Activated naive CD8-positive, alpha-beta T cell (primary cell): ENCODE measurements around the gene MYO7A.

Source experiments
- H3K27ac Mint-ChIP-seq: one replicate; pipeline ENCODE4 v1.8.0; 2021; ENCODE audit warnings: mixed read lengths
- H3K27me3 Mint-ChIP-seq: one replicate; pipeline ENCODE4 v1.8.0; 2021; ENCODE audit warnings: mixed read lengths
- H3K36me3 Mint-ChIP-seq: one replicate; pipeline ENCODE4 v1.8.0; 2021; ENCODE audit warnings: mixed read lengths
- H3K4me1 Mint-ChIP-seq: one replicate; pipeline ENCODE4 v1.8.0; 2021; ENCODE audit warnings: low read depth, mixed read lengths
- H3K4me3 Mint-ChIP-seq: one replicate; pipeline ENCODE4 v1.8.0; 2021; ENCODE audit warnings: mild to moderate bottlenecking, mixed read lengths
- H3K9me3 Mint-ChIP-seq: one replicate; pipeline ENCODE4 v1.8.0; 2021; ENCODE audit warnings: low read depth, mixed read lengths

The MYO7A gene

DNA sequence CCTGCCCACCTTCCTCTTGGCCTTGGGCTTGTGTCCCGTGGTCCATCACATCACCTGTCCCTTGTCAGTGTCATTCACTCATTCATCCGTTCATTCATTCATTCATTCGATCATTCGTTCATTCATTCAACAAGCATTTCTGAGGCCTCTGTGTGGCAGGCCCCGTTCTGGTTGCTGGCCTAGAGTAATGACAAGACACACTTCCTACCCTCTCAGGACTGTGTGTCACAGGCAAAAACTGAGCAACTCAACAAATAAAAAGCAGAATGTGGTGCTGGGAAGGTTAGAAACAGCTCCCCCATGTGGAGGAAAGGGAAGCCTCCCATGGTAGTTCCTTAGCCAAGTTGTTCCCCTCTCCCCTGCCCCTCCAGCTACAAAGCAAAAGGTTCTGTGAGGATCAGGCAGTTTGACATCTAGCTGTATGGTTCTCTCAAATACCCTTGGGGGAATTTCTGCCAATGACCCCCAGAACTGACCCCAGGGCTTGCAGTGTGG is 27.0 kb upstream of the MYO7A start:
- H3K4me1 Mint-ChIP-seq, result peaks cover 4% of the 10 kb centered on the region
- H3K9me3 Mint-ChIP-seq, result no peaks in the 10 kb centered on the region
- no peaks in the 10 kb centered on the region for H3K27me3 Mint-ChIP-seq
- H3K36me3 Mint-ChIP-seq, result peaks cover 5% of the 10 kb centered on the region
- no peak overlapping the region for H3K27ac Mint-ChIP-seq
- H3K4me3 Mint-ChIP-seq, result no peak overlapping the region

DNA sequence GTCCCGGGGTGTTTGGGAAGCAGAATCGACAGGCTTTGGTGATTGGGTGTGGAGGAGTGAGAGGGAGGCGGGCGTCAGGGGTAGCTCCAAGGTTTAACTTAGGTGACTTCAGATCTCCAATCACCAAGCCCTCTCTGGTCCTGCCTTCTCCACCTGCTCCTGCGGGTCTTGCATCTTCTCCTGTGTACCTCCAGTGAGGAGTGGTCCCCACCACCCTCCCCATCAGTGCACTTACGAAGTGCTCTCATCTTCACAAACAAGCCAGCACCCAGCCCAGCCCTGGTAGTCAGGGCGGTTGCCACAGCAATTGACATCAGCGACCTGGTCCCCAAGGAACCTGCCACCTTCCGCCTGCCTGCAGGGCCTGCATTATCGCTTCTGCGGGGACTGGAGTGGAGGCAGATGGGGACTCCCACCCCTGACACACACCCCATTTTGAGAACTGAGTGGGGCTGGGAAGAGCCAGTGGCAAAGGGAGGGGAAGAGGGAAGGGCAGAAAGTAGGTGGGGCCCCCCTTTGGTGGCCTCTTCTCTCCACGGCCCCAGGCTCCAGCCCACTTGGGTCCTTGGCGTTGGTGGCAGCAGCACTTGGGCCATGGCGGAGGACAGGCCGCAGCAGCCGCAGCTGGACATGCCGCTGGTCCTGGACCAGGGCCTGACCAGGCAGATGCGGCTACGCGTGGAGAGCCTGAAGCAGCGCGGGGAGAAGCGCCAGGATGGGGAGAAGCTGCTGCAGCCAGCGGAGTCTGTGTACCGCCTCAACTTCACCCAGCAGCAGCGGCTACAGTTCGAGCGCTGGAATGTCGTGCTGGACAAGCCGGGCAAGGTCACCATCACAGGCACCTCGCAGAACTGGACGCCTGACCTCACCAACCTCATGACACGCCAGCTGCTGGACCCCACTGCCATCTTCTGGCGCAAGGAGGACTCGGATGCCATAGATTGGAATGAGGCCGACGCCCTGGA is 25.5 kb upstream of the MYO7A start, which contains the start of gene OMP:
Gene OMP, plus strand, starts transcription at position 595 of the 965 bp plus-strand sequence. Its CDS starts 0 bp downstream, at position 595.
- H3K4me1 Mint-ChIP-seq, result peaks cover 4% of the 10 kb centered on the region
- H3K36me3 Mint-ChIP-seq, result peaks cover 5% of the 10 kb centered on the region
- H3K27me3 Mint-ChIP-seq, result no peaks in the 10 kb centered on the region
- H3K27ac Mint-ChIP-seq, result no peak within 1 kb of the TSS
- H3K9me3 Mint-ChIP-seq, result no peaks in the 10 kb centered on the region
- H3K4me3 Mint-ChIP-seq, result no peak within 1 kb of the TSS

DNA sequence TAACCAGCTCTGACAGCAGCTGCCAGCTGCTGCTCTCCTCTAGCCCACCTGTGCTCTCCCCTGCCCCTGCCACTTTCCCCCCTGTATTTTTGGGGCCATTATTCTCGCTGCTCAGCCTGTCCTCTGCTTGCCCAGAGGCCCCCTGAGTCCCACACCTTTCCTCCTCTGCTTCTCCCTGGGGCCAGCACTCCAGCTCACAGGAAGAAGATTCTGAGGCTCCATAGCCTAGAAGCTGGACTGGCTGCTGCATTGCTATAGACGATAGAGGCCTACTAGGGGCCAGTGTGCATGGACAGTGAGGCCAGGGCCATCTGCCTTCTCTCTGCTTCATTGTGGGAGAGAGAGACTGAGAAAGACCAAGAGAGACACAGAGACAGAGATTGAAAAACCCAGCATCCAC is 24.7 kb upstream of the MYO7A start:
- no peaks in the 10 kb centered on the region for H3K27me3 Mint-ChIP-seq
- H3K9me3 Mint-ChIP-seq, result no peaks in the 10 kb centered on the region
- H3K27ac Mint-ChIP-seq, result no peak overlapping the region
- H3K36me3 Mint-ChIP-seq, result peaks cover 5% of the 10 kb centered on the region
- H3K4me1 Mint-ChIP-seq, result peaks cover 4% of the 10 kb centered on the region
- no peak overlapping the region for H3K4me3 Mint-ChIP-seq

- H3K27ac Mint-ChIP-seq, result no peak overlapping the region
Observed at GRCh38 chr11:77104727-77105126, 23.3 kb upstream of the MYO7A start.

GRCh38 chr11:77106321-77106720 is 21.7 kb upstream of the MYO7A start:
- Mint-ChIP-seq H3K27ac (no peak overlapping the region), H3K4me1 (no peaks in the 10 kb centered on the region), H3K36me3 (no peaks in the 10 kb centered on the region), H3K9me3 (no peaks in the 10 kb centered on the region), H3K4me3 (no peak overlapping the region), H3K27me3 (no peaks in the 10 kb centered on the region)

More at GRCh38 chr11:77104727-77105126, 23.3 kb upstream of the MYO7A start:
- Mint-ChIP-seq H3K4me3 (no peak overlapping the region), H3K36me3 (peaks cover 5% of the 10 kb centered on the region), H3K4me1 (peaks cover 4% of the 10 kb centered on the region), H3K9me3 (no peaks in the 10 kb centered on the region), H3K27me3 (no peaks in the 10 kb centered on the region)

GRCh38 chr11:77106759-77107158 is 21.3 kb upstream of the MYO7A start:
- Mint-ChIP-seq H3K27ac (no peak overlapping the region), H3K9me3 (no peaks in the 10 kb centered on the region), H3K4me3 (no peak overlapping the region), H3K4me1 (no peaks in the 10 kb centered on the region), H3K36me3 (no peaks in the 10 kb centered on the region), H3K27me3 (no peaks in the 10 kb centered on the region)

DNA sequence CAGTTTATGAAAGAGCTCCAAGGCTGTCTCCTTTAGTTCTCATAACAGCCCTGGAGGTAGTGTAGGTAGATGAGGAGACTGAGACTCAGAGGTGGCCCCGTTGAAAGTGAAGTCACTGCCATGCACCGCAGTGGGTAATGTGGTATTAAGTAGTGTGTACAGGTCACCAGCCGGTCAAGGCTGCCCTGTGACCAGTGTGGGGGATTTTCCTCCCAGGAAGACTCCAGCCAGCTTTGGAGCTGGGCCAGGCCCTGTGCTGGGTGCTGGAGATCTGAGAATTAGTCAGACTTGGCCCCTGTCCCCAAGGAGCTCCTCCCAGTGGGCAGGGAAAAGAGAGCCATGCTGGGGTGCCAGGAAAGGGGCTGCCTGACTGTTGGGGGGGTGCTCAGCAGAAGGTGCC is 20.1 kb upstream of the MYO7A start:
- Mint-ChIP-seq H3K9me3 (no peaks in the 10 kb centered on the region), H3K4me3 (no peak overlapping the region), H3K27me3 (no peaks in the 10 kb centered on the region), H3K27ac (no peak overlapping the region), H3K4me1 (no peaks in the 10 kb centered on the region), H3K36me3 (no peaks in the 10 kb centered on the region)

DNA sequence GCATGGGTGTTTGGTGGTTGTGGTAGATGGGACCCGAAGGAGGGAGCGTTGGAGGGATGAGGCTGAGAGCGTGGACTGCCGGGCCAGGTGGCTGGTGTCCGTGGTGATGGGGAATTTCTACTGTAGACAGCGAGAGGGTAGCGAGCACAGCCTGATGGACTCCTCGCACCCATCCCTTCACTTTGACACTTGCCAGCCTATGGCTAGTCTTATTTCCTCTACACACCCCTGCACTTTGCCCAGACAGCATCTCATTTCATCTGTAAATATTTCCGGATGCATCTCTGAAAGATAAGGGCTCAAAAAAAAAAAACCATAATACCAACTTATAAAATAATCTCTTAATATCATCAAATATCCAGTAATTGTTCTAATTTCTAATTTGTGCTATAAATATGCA is 19.6 kb upstream of the MYO7A start:
- no peak overlapping the region for H3K4me3 Mint-ChIP-seq
- no peaks in the 10 kb centered on the region for H3K27me3 Mint-ChIP-seq
- no peaks in the 10 kb centered on the region for H3K4me1 Mint-ChIP-seq
- H3K27ac Mint-ChIP-seq, result no peak overlapping the region
- H3K9me3 Mint-ChIP-seq, result no peaks in the 10 kb centered on the region
- H3K36me3 Mint-ChIP-seq, result no peaks in the 10 kb centered on the region

- H3K9me3 Mint-ChIP-seq, result no peaks in the 10 kb centered on the region
- no peaks in the 10 kb centered on the region for H3K36me3 Mint-ChIP-seq
- no peak overlapping the region for H3K27ac Mint-ChIP-seq
- no peaks in the 10 kb centered on the region for H3K27me3 Mint-ChIP-seq
- H3K4me3 Mint-ChIP-seq, result no peak overlapping the region
- no peaks in the 10 kb centered on the region for H3K4me1 Mint-ChIP-seq
Observed at GRCh38 chr11:77109236-77110019, 18.6 kb upstream of the MYO7A start.

GRCh38 chr11:77110836-77111235 is 17.2 kb upstream of the MYO7A start:
- H3K27ac Mint-ChIP-seq, result no peak overlapping the region
- H3K4me3 Mint-ChIP-seq, result no peak overlapping the region
- no peaks in the 10 kb centered on the region for H3K9me3 Mint-ChIP-seq
- no peaks in the 10 kb centered on the region for H3K36me3 Mint-ChIP-seq
- no peaks in the 10 kb centered on the region for H3K27me3 Mint-ChIP-seq
- H3K4me1 Mint-ChIP-seq, result no peaks in the 10 kb centered on the region

DNA sequence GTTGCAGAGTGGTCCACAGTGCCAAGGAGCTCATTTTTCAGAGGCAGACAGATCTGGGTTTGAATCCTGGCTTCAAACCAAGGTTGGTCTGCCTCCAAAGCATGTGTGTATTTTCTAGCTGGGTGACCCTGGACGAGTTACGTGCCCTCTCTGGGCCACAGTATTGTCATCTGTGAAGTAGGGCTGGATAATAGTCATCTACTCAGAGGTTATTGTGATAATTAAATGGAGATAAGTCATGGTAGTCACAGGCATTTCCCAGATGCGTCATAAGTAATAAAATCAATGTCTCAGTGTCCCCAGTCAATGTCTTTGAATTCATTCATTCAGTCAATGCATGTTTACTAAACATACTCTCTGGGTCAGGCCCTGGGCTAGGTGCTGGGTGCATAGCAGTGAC is 16.8 kb upstream of the MYO7A start:
- no peak overlapping the region for H3K4me3 Mint-ChIP-seq
- H3K27me3 Mint-ChIP-seq, result no peaks in the 10 kb centered on the region
- H3K27ac Mint-ChIP-seq, result no peak overlapping the region
- H3K36me3 Mint-ChIP-seq, result no peaks in the 10 kb centered on the region
- no peaks in the 10 kb centered on the region for H3K4me1 Mint-ChIP-seq
- H3K9me3 Mint-ChIP-seq, result no peaks in the 10 kb centered on the region

DNA sequence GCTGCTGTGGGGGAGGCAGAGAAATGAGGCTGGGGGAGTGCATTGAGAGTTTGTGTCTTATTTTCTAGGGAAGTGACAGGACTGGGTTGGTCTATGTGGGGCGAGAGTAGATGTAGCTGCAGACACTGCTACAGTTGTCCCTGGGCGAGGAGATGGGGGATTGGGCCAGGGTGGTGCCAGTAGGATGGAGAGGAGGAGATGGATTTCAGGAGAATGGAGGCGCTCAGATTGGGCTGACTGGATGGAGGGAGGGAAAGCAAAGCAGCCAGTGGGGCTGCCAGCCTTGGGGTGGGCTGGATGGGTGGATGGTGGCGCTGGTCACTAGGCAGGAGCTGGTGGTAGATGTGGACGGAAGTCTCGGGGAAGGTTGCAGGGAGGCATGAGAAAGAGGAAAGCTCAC is 16.1 kb upstream of the MYO7A start:
- Mint-ChIP-seq H3K27me3 (no peaks in the 10 kb centered on the region), H3K4me3 (no peak overlapping the region), H3K36me3 (no peaks in the 10 kb centered on the region), H3K27ac (no peak overlapping the region), H3K9me3 (no peaks in the 10 kb centered on the region), H3K4me1 (no peaks in the 10 kb centered on the region)

DNA sequence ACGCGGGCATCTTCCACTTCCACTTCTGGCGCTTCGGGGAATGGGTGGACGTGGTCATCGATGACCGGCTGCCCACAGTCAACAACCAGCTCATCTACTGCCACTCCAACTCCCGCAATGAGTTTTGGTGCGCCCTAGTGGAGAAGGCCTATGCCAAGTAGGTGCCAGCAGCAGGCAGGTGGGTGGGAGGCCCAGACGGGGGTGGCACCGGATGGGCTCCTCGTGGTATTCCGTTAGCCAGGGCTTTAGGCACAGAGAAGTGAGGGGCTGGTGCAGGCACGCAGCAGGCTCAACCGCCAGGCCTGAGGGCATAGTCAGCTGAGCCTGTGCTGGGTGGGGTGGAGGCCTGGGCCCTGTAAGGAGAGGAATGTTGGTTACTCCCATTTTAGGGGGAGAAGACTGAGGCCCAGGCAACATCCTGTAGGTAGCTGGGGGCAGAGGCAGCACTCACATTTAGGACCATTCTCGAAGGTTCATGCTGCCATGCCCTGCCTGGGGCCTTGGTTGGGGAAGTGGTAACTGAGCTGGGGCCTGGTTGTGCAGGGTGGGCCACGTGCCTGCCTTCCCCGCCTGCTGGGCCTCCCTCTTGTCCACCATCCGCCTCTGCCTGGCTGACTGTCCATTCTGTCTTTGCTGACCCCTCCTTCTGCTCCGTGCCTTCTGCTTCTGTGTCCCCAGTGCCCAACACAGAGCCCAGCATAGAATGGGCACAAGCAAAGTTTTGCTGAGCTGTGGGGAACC is 15.2 kb upstream of the MYO7A start:
- Mint-ChIP-seq H3K27me3 (no peaks in the 10 kb centered on the region), H3K4me1 (no peaks in the 10 kb centered on the region), H3K27ac (no peak overlapping the region), H3K4me3 (no peak overlapping the region), H3K36me3 (no peaks in the 10 kb centered on the region), H3K9me3 (no peaks in the 10 kb centered on the region)

DNA sequence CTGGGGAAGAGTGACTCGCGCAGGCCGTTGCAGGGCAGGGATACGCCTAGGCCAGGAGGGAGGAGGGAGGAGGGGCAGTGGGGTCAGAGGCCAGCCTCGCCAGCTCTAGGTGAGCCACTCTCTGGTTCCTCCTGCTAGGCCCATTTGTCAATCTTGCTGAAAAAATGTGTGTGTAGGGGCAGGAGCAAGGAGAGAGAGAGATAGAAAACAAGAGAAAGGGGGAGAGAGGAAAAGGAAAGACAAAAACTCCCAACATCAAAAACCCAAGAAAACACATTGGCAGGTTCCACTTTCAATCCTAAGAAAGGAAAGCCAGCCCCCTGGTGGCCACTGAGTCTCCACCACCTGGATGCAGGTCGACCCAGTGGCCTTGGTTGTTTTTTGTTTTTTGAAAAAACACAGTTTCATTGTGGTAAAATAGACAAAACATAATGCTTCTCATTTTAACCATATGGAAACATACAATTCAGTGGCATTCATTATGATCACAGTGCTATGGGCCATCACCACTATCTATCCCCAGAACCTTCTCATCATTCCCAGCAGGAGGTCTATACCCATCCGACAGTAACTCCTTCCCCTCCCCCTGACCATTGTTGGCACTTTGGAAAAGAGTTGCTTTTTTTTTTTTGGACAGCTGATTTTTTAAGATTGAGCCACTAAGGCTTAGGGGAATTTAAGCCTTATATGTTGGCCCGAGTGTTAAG is 14.5 kb upstream of the MYO7A start:
- no peaks in the 10 kb centered on the region for H3K36me3 Mint-ChIP-seq
- H3K4me3 Mint-ChIP-seq, result no peak overlapping the region
- no peaks in the 10 kb centered on the region for H3K4me1 Mint-ChIP-seq
- no peaks in the 10 kb centered on the region for H3K9me3 Mint-ChIP-seq
- H3K27ac Mint-ChIP-seq, result no peak overlapping the region
- H3K27me3 Mint-ChIP-seq, result no peaks in the 10 kb centered on the region
